Measurements from ENCODE around the gene KCND3. TPM values are rescaled to one million over a fixed set of nuclear protein-coding genes. Genes with fewer than 3 reads are reported as not detected.
A peak's percentile ranks its signal among the peaks of the same experiment; 100 is the strongest.

KCND3 gene
- total RNA-seq, 5 donors from 2014 or later (not counting 1 experiment from before 2014, with no cell fraction given): not detected

DNA sequence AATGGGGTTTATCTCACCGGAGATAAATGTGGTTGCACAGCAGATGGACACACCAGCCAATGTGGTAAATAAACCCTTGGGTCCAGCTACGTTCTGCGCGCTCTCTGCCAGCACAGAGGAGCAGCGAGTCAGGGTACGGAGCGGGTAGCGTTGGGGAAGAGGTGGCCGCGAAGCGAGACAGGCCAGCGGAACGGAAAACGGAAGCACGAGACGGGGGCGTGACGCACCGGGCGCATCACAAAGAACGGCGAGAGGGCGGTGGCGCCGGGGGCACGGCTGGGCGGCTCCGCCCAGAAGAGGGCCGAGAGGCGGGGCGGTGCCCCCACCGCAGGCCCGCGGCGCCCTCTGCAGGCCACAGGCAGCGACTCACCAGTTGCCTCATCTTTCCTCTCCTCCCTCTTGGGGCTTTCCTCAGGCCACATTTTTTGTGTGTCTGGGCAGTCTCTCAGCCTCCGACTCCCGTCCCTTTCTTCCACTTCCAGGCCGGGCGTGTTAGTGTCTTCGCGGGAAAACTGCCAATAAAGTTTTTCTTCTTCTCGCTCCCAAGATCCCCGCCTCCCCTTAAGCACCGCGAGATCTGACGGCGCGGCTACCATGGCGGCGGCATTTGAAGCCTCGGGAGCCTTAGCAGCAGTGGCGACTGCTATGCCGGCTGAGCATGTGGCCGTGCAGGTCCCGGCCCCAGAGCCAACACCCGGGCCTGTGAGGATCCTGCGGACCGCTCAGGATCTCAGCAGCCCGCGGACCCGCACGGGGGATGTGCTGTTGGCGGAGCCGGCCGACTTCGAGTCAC is 233.9 kb downstream of the KCND3 start, which contains the start of gene DDX20:
Gene DDX20 (plus strand): TSS at position 571 of the 793 bp plus-strand sequence. CDS start 24 bp downstream, at position 595.
- H3K4me3 ChIP-seq (ENCODE audit: control insufficient read depth in 1 of 2, extremely low read depth in 1 of 2, low read length in 1 of 2): peak within 1 kb of the TSS; percentile 82 to 91
- no peaks in the 10 kb centered on the region for H3K9me3 Mint-ChIP-seq
- H3K4me1 ChIP-seq (ENCODE audit: control insufficient read depth in 1 of 2, extremely low read depth in 1 of 2, insufficient read depth in 2 of 2, low read length in 2 of 2): peaks cover 13 to 18% of the 10 kb centered on the region in 2 experiments

DNA sequence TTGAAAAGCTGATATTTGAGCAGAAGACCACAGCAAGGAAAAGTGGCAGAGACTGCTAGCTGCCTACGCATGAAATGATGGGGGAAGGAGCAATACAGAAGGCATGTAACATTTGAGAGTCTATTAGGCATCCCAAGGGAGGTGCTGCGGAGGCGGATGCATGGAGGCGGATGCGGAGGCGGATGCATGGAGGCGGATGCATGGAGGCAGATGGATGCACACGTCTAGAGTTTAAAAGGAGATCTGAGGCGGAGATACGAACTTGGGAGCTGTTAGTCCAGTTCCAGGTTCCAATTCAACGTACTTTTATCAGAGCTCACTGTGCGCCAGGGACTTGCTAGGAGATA is 234.5 kb downstream of the KCND3 start:
- Histone ChIP-seq H3K27ac (ENCODE audit: low read length) (peak overlapping the region; percentile 89), H3K9me3 (no peaks in the 10 kb centered on the region), H3K36me3 (ENCODE audit: control insufficient read depth in 2 of 2, extremely low read depth in 1 of 2, insufficient read depth in 1 of 2, low read length in 1 of 2) (peaks cover 0 to 15% of the 10 kb centered on the region in 2 donors), H3K4me3 (ENCODE audit: control insufficient read depth in 1 of 2, extremely low read depth in 1 of 2, low read length in 1 of 2) (peak overlapping the region; percentile 82 to 91), H3K27me3 (replicated peaks in 1 of 2; ENCODE audit: control insufficient read depth in 2 of 2, extremely low read depth in 1 of 2, insufficient read depth in 2 of 2, low read length in 1 of 2) (no peaks in the 10 kb centered on the region), H3K4me1 (ENCODE audit: control insufficient read depth in 1 of 2, extremely low read depth in 1 of 2, insufficient read depth in 2 of 2, low read length in 2 of 2) (peaks cover 13 to 18% of the 10 kb centered on the region in 2 experiments)
- peak in 10 of 35 experiments; percentile 4 to 69 (median 26) for DNase-seq
- peak in 3 of 4 experiments; percentile 0 to 3 (median 1) for ATAC-seq (replicated peaks in 1 of 4)
- CTCF ChIA-PET: interaction anchor here (0.6 to 3.6 kb wide), 13 partner anchors 11 to 637 kb away, joined by 3 to 30 read pairs (median 3); partner anchors contain the start of genes ADORA3 (in 1 of the 2), INKA2 (in 1 of the 2) and TMIGD3 (in 1 of the 2)
- Mint-ChIP-seq H3K27me3 (no peaks in the 10 kb centered on the region), H3K27ac (peak overlapping the region; percentile 96 to 99), H3K4me1 (peaks cover 40 to 53% (median 48%) of the 10 kb centered on the region in 3 donors), H3K4me3 (peak overlapping the region; percentile 91 to 97 (median 95)), H3K36me3 (peaks cover 10% of the 10 kb centered on the region), H3K9me3 (no peaks in the 10 kb centered on the region)
- POLR2A ChIA-PET: interaction anchor here (0.6 to 1.6 kb wide), 8 partner anchors 16 to 284 kb away, joined by 3 to 6 read pairs (median 3); no protein-coding TSS in a partner anchor
- 2% methylated on average over 9 of the region's 12 CpGs for WGBS (ENCODE audit: insufficient coverage)

More for the DNA sequence above, 233.9 kb downstream of the KCND3 start, which contains the start of gene DDX20:
- H3K27ac Mint-ChIP-seq: peak within 1 kb of the TSS; percentile 98 to 99
- peaks cover 13% of the 10 kb centered on the region for H3K36me3 Mint-ChIP-seq
- peaks cover 0 to 21% of the 10 kb centered on the region in 2 donors for H3K36me3 ChIP-seq (ENCODE audit: control insufficient read depth in 2 of 2, extremely low read depth in 1 of 2, insufficient read depth in 1 of 2, low read length in 1 of 2)
- ATAC-seq (replicated peaks in 1 of 4) (peak; percentile 90 to 96 (median 92)), DNase-seq (peak; percentile 85 to 97 (median 92))
- H3K27me3 Mint-ChIP-seq: no peaks in the 10 kb centered on the region
- WGBS (ENCODE audit: insufficient coverage): under 1% methylated on average over 67 of the region's 67 CpGs
- H3K27me3 ChIP-seq (replicated peaks in 1 of 2; ENCODE audit: control insufficient read depth in 2 of 2, extremely low read depth in 1 of 2, insufficient read depth in 2 of 2, low read length in 1 of 2): no peaks in the 10 kb centered on the region
- ChIA-PET POLR2A (interaction anchor here (0.6 to 1.6 kb wide), 8 partner anchors 16 to 284 kb away, joined by 3 to 5 read pairs (median 3); partner anchors contain the start of gene INKA2 (in 1 of the 2)), CTCF (interaction anchor here (0.6 to 3.6 kb wide), 15 partner anchors 12 to 636 kb away, joined by 3 to 30 read pairs (median 4); partner anchors contain the start of genes ADORA3 (in 1 of the 2), ATP5PB (in 1 of the 2), INKA2 (in 1 of the 2) and TMIGD3 (in 1 of the 2))
- H3K9me3 ChIP-seq: no peaks in the 10 kb centered on the region
- H3K27ac ChIP-seq (ENCODE audit: low read length): peak within 1 kb of the TSS; percentile 89
- peaks cover 43 to 55% (median 51%) of the 10 kb centered on the region in 3 donors for H3K4me1 Mint-ChIP-seq
- peak within 1 kb of the TSS; percentile 91 to 97 (median 95) for H3K4me3 Mint-ChIP-seq

DNA sequence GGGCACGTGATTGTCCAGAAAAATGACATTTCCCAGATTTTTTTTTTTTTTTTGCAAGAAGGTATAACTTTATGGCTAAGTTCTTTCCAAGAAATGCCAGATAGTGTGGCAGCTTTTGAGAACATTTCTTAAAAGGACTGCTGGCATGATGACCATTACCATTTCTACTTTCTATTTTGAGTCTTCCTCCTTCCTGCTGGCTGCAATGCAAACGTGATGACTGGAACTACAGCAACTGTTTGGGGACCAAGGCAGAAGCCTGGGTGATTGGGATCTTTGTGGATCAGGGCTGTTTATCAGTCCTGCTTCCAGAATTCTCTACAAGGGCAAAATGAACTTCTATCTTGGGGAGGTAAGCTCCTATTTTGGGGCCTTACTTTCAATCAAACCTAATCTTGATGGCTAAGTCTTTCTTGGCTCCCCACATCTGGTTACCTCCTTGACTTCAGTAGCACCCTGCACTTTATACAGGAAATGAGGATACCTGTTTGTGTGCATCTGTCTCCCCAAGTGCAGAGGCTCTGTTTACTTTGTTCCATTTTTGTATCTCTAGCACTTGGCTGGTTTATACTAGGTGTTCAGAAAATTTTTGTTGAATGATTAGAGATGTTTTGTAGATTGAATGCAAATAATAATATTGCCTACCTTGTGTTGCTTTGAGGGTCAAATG is 237.4 kb downstream of the KCND3 start:
- Histone ChIP-seq H3K27ac (ENCODE audit: low read length) (no peak overlapping the region), H3K36me3 (ENCODE audit: control insufficient read depth in 2 of 2, extremely low read depth in 1 of 2, insufficient read depth in 1 of 2, low read length in 1 of 2) (no peaks in the 10 kb centered on the region), H3K9me3 (no peaks in the 10 kb centered on the region), H3K4me1 (ENCODE audit: control insufficient read depth in 1 of 2, extremely low read depth in 1 of 2, insufficient read depth in 2 of 2, low read length in 2 of 2) (peaks cover 13 to 15% of the 10 kb centered on the region in 2 experiments), H3K4me3 (ENCODE audit: control insufficient read depth in 1 of 2, extremely low read depth in 1 of 2, low read length in 1 of 2) (no peak overlapping the region), H3K27me3 (replicated peaks in 1 of 2; ENCODE audit: control insufficient read depth in 2 of 2, extremely low read depth in 1 of 2, insufficient read depth in 2 of 2, low read length in 1 of 2) (no peaks in the 10 kb centered on the region)
- CTCF ChIA-PET: interaction anchor here in 1 of 2 donors (1.1 to 1.5 kb wide), 3 partner anchors 10 to 244 kb away, joined by 3 to 5 read pairs (median 4); no protein-coding TSS in a partner anchor
- Mint-ChIP-seq H3K27ac (peak overlapping the region in 1 of 2 donors; percentile 34), H3K27me3 (no peaks in the 10 kb centered on the region), H3K9me3 (no peaks in the 10 kb centered on the region), H3K4me1 (peaks cover 21 to 35% (median 30%) of the 10 kb centered on the region in 3 donors), H3K4me3 (no peak overlapping the region), H3K36me3 (no peaks in the 10 kb centered on the region)
- no CpG with 5 or more reads among the region's 2 CpGs for WGBS (ENCODE audit: insufficient coverage)
- POLR2A ChIA-PET: interaction anchor here in 1 of 2 donors (0.6 to 0.7 kb wide), 2 partner anchors 14 to 60 kb away, joined by 3 to 4 read pairs; no protein-coding TSS in a partner anchor
- DNase-seq (no peak), ATAC-seq (replicated peaks in 1 of 4) (no peak)

DNA sequence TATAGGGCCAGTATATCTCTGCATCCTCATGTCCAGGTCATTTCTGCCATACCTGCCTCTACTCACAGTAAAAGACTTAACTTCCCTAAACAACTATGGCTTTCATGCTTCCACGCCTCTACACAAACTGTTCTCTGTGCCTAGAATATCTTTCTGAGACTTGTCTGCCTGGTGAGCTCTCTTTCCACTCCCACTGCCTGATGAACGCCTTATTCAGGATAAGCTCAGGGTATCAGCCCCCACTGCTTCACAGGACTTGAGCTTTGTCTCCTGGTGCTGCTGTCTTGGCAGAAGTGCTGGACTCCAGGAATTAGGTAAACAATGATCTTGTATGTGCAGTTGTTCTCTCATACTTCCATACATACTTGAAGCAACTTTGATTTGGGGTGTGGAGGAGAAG is 238.6 kb downstream of the KCND3 start:
- H3K36me3 ChIP-seq (ENCODE audit: control insufficient read depth in 2 of 2, extremely low read depth in 1 of 2, insufficient read depth in 1 of 2, low read length in 1 of 2): no peaks in the 10 kb centered on the region
- DNase-seq (no peak), ATAC-seq (replicated peaks in 1 of 4) (no peak)
- H3K9me3 ChIP-seq: no peaks in the 10 kb centered on the region
- H3K27ac ChIP-seq (ENCODE audit: low read length): no peak overlapping the region
- CTCF ChIA-PET: interaction anchor here in 1 of 2 donors (1.1 to 1.5 kb wide), 3 partner anchors 11 to 243 kb away, joined by 3 to 5 read pairs (median 4); no protein-coding TSS in a partner anchor
- H3K4me1 ChIP-seq (ENCODE audit: control insufficient read depth in 1 of 2, extremely low read depth in 1 of 2, insufficient read depth in 2 of 2, low read length in 2 of 2): peaks cover 6 to 9% of the 10 kb centered on the region in 2 experiments
- no peaks in the 10 kb centered on the region for H3K27me3 Mint-ChIP-seq
- no peak overlapping the region for H3K4me3 Mint-ChIP-seq
- WGBS (ENCODE audit: insufficient coverage): 100% methylated on average over 2 of the region's 2 CpGs
- H3K27ac Mint-ChIP-seq: no peak overlapping the region
- POLR2A ChIA-PET: no interaction called here
- no peaks in the 10 kb centered on the region for H3K27me3 ChIP-seq (replicated peaks in 1 of 2; ENCODE audit: control insufficient read depth in 2 of 2, extremely low read depth in 1 of 2, insufficient read depth in 2 of 2, low read length in 1 of 2)
- H3K36me3 Mint-ChIP-seq: no peaks in the 10 kb centered on the region
- H3K4me1 Mint-ChIP-seq: peaks cover 13 to 26% (median 21%) of the 10 kb centered on the region in 3 donors
- H3K4me3 ChIP-seq (ENCODE audit: control insufficient read depth in 1 of 2, extremely low read depth in 1 of 2, low read length in 1 of 2): no peak overlapping the region
- no peaks in the 10 kb centered on the region for H3K9me3 Mint-ChIP-seq

DNA sequence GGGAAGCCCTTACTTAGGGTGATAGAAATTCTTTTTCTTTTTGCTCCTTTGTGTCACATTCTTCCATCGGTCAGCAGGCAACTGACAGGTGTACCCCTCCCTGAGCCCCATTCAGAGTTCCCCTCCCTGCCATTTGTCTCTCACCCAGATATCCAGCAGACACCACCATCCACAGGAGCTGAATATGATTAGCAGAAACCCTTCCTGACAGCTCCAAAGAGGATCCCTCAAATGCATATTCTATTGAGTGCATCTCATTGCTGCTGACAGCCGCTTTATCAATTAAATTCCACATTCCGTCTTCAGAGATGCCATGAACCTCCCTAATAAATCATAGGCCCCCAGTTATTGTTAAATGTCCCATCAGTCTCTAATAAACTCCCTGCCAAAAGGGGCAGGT is 239.8 kb downstream of the KCND3 start:
- ATAC-seq (replicated peaks in 1 of 4): no peak
- CTCF ChIA-PET: no interaction called here
- Mint-ChIP-seq H3K36me3 (no peaks in the 10 kb centered on the region), H3K4me3 (no peak overlapping the region), H3K9me3 (no peaks in the 10 kb centered on the region), H3K4me1 (peaks cover 7 to 17% (median 16%) of the 10 kb centered on the region in 3 donors), H3K27ac (no peak overlapping the region), H3K27me3 (no peaks in the 10 kb centered on the region)
- Histone ChIP-seq H3K27ac (ENCODE audit: low read length) (no peak overlapping the region), H3K27me3 (replicated peaks in 1 of 2; ENCODE audit: control insufficient read depth in 2 of 2, extremely low read depth in 1 of 2, insufficient read depth in 2 of 2, low read length in 1 of 2) (no peaks in the 10 kb centered on the region), H3K4me1 (ENCODE audit: control insufficient read depth in 1 of 2, extremely low read depth in 1 of 2, insufficient read depth in 2 of 2, low read length in 2 of 2) (peaks cover under 1 to 2% of the 10 kb centered on the region in 2 experiments), H3K36me3 (ENCODE audit: control insufficient read depth in 2 of 2, extremely low read depth in 1 of 2, insufficient read depth in 1 of 2, low read length in 1 of 2) (no peaks in the 10 kb centered on the region), H3K4me3 (ENCODE audit: control insufficient read depth in 1 of 2, extremely low read depth in 1 of 2, low read length in 1 of 2) (no peak overlapping the region), H3K9me3 (no peaks in the 10 kb centered on the region)
- POLR2A ChIA-PET: no interaction called here
- 96% methylated on average over 3 of the region's 3 CpGs for WGBS (ENCODE audit: insufficient coverage)
- DNase-seq: no peak

All from T-cell (primary cell).